WTC11 (cell line): ENCODE data around the gene SVOPL. TPM values are rescaled to one million over a fixed set of nuclear protein-coding genes. Genes with fewer than 3 reads are reported as not detected.

Experiments used
- ATAC-seq: fragments of 200-7000 bp; cut with Tn5 transposase; 2 replicates; pipeline ENCODE4 v1.10.0; 2021; ENCODE audit warnings: mild to moderate bottlenecking, moderate library complexity
- CTCF ChIA-PET: fragments of 300-600 bp; sonication (Branson Sonifier 250); formaldehyde crosslinking; loops from one replicate; lab custom pipeline; 2021; ENCODE audit warnings: antibody characterized with exemption; lab: Charles Lee
- POLR2A ChIA-PET: fragments of 350-600 bp; sonication (Branson Sonifier 250); formaldehyde crosslinking; loops from one replicate; lab custom pipeline; 2021; ENCODE audit warnings: antibody characterized with exemption; lab: Charles Lee
- DNase-seq: peaks from one replicate; pipeline ENCODE4 v3.0.0; 2021; ENCODE audit warnings: low spot score
- H3K27ac Mint-ChIP-seq: 2 replicates; pipeline ENCODE4 v1.8.0; 2021; ENCODE audit warnings: mixed read lengths
- H3K27me3 Mint-ChIP-seq: 2 replicates; pipeline ENCODE4 v1.8.0; 2021; ENCODE audit warnings: low read depth, mild to moderate bottlenecking, moderate library complexity, mixed read lengths
- H3K36me3 Mint-ChIP-seq: 2 replicates; pipeline ENCODE4 v1.8.0; 2021; ENCODE audit warnings: mixed read lengths
- H3K4me1 Mint-ChIP-seq: 2 replicates; pipeline ENCODE4 v1.8.0; 2022; ENCODE audit warnings: mixed read lengths
- H3K4me3 Mint-ChIP-seq: 2 replicates; pipeline ENCODE4 v1.8.0; 2021; ENCODE audit warnings: mild to moderate bottlenecking, moderate library complexity, mixed read lengths
- H3K9me3 Mint-ChIP-seq: 2 replicates; pipeline ENCODE4 v1.8.0; 2021; ENCODE audit warnings: mixed read lengths
- ATF2 ChIP-seq: sonication (generic); formaldehyde crosslinking; IDR thresholded peaks from 2 replicates; pipeline ENCODE4 v1.8.1; 2022; ENCODE audit warnings: low read depth, missing genetic modification reagents, borderline replicate concordance
- ATF6 ChIP-seq: sonication (generic); formaldehyde crosslinking; IDR thresholded peaks from 2 replicates; pipeline ENCODE4 v1.8.1; 2023; ENCODE audit warnings: mild to moderate bottlenecking, missing genetic modification reagents
- CBFB ChIP-seq: sonication (generic); formaldehyde crosslinking; IDR thresholded peaks from 2 replicates; pipeline ENCODE4 v1.8.1; 2022; ENCODE audit warnings: mild to moderate bottlenecking, low read depth, missing genetic modification reagents
- CDX4 ChIP-seq: fragments of 250-450 bp; sonication (Bioruptor Pico); IDR thresholded peaks from 2 replicates; pipeline ENCODE4 v1.9.0; 2021; ENCODE audit warnings: moderate library complexity, mild to moderate bottlenecking, inconsistent platforms, borderline replicate concordance
- CREM ChIP-seq: sonication (generic); formaldehyde crosslinking; IDR thresholded peaks from 2 replicates; pipeline ENCODE4 v1.8.1; 2022; ENCODE audit warnings: mild to moderate bottlenecking, missing genetic modification reagents, moderate library complexity
- ERG ChIP-seq: fragments of 250-450 bp; sonication (Bioruptor Pico); IDR thresholded peaks from 2 replicates; pipeline ENCODE4 v1.8.0; 2021; ENCODE audit warnings: mild to moderate bottlenecking
- JUN ChIP-seq: sonication (generic); formaldehyde crosslinking; IDR thresholded peaks from 2 replicates; pipeline ENCODE4 v1.8.0; 2023; ENCODE audit warnings: mild to moderate bottlenecking, missing genetic modification reagents
- MLX ChIP-seq: sonication (generic); formaldehyde crosslinking; IDR thresholded peaks from 2 replicates; pipeline ENCODE4 v1.8.1; 2023; ENCODE audit warnings: mild to moderate bottlenecking, missing genetic modification reagents, moderate library complexity
- MYBL2 ChIP-seq: sonication (generic); formaldehyde crosslinking; IDR thresholded peaks from 2 replicates; pipeline ENCODE4 v1.8.1; 2023; ENCODE audit warnings: mild to moderate bottlenecking, moderate library complexity, missing genetic modification reagents
- NFYB ChIP-seq: sonication (generic); formaldehyde crosslinking; conservative IDR thresholded peaks from 2 replicates; pipeline ENCODE4 v1.8.0; 2022; ENCODE audit warnings: low read depth, missing genetic modification reagents
- NR1H2 ChIP-seq: sonication (generic); formaldehyde crosslinking; IDR thresholded peaks from 2 replicates; pipeline ENCODE4 v1.9.0; 2021; ENCODE audit warnings: mild to moderate bottlenecking, moderate library complexity, missing genetic modification reagents
- NR2C2 ChIP-seq: sonication (generic); formaldehyde crosslinking; IDR thresholded peaks from 2 replicates; pipeline ENCODE4 v1.8.0; 2022; ENCODE audit warnings: mild to moderate bottlenecking, missing genetic modification reagents
- PREB ChIP-seq: sonication (generic); formaldehyde crosslinking; IDR thresholded peaks from 2 replicates; pipeline ENCODE4 v1.8.1; 2022; ENCODE audit warnings: mild to moderate bottlenecking, missing genetic modification reagents, moderate library complexity, borderline replicate concordance
- SMAD3 ChIP-seq: sonication (generic); formaldehyde crosslinking; IDR thresholded peaks from 2 replicates; pipeline ENCODE4 v1.8.0; 2022; ENCODE audit warnings: missing genetic modification reagents, mild to moderate bottlenecking, borderline replicate concordance
- SMAD4 ChIP-seq: sonication (generic); formaldehyde crosslinking; IDR thresholded peaks from 2 replicates; pipeline ENCODE4 v1.8.0; 2022; ENCODE audit warnings: mild to moderate bottlenecking, missing genetic modification reagents
- ZBTB21 ChIP-seq: sonication (generic); formaldehyde crosslinking; IDR thresholded peaks from 2 replicates; pipeline ENCODE4 v1.8.1; 2023; ENCODE audit warnings: mild to moderate bottlenecking, missing genetic modification reagents, borderline replicate concordance
- ZBTB43 ChIP-seq: sonication (generic); formaldehyde crosslinking; IDR thresholded peaks from 2 replicates; pipeline ENCODE4 v1.8.1; 2023; ENCODE audit warnings: mild to moderate bottlenecking, missing genetic modification reagents
- ZNF232 ChIP-seq: sonication (generic); formaldehyde crosslinking; IDR thresholded peaks from 2 replicates; pipeline ENCODE4 v1.8.0; 2022; ENCODE audit warnings: mild to moderate bottlenecking, missing genetic modification reagents
- ZNF281 ChIP-seq: sonication (generic); formaldehyde crosslinking; IDR thresholded peaks from 2 replicates; pipeline ENCODE4 v1.8.0; 2023; ENCODE audit warnings: mild to moderate bottlenecking, missing genetic modification reagents
- ZNF317 ChIP-seq: sonication (generic); formaldehyde crosslinking; IDR thresholded peaks from 2 replicates; pipeline ENCODE4 v1.8.1; 2023; ENCODE audit warnings: low read depth, mild to moderate bottlenecking, moderate library complexity, missing genetic modification reagents, borderline replicate concordance
- ZSCAN18 ChIP-seq: fragments of 250-450 bp; sonication (Bioruptor Pico); IDR thresholded peaks from 2 replicates; pipeline ENCODE4 v2.1.2; 2022; ENCODE audit warnings: mild to moderate bottlenecking, moderate library complexity
- total RNA-seq: library from RNA; stranded (reverse); gene quantifications from 3 replicates; pipeline ENCODE4 v1.2.3, GENCODE V29; 2021

The SVOPL gene
- total RNA-seq, 1 experiment from 2014 or later, result 1.9 TPM

- ChIA-PET CTCF (no interaction called here), POLR2A (no interaction called here)
- Mint-ChIP-seq H3K9me3 (no peaks in the 10 kb centered on the region), H3K27me3 (no peaks in the 10 kb centered on the region), H3K4me3 (no peak overlapping the region), H3K27ac (peak overlapping the region; percentile 86), H3K36me3 (peaks cover 35% of the 10 kb centered on the region), H3K4me1 (peaks cover 12% of the 10 kb centered on the region)
- no peak for DNase-seq
- TF ChIP-seq MLX (CRISPR knock-in tag), result no peak
- TF ChIP-seq ZNF281, result no peak
- no peak; the same call in 1 of the 2 replicates for TF ChIP-seq ERG (CRISPR knock-in tag)
- no peak for TF ChIP-seq PREB (CRISPR knock-in tag)
- ATAC-seq, result no peak
These were observed 112.2 kb downstream of the SVOPL start for GRCh38 chr7:138588986-138589385.

GRCh38 chr7:138587485-138587884 lies 113.7 kb downstream of the SVOPL start:
- Mint-ChIP-seq H3K27ac (peak overlapping the region; percentile 73), H3K4me3 (no peak overlapping the region), H3K36me3 (peaks cover 49% of the 10 kb centered on the region), H3K9me3 (no peaks in the 10 kb centered on the region), H3K4me1 (peaks cover 12% of the 10 kb centered on the region), H3K27me3 (no peaks in the 10 kb centered on the region)
- ChIA-PET POLR2A (no interaction called here), CTCF (no interaction called here)
- ATAC-seq, result no peak
- no peak for DNase-seq
- TF ChIP-seq NR2C2 (CRISPR knock-in tag) (no peak), ATF2 (CRISPR knock-in tag) (no peak), CBFB (CRISPR knock-in tag) (no peak), SMAD4 (CRISPR knock-in tag) (no peak), NFYB (CRISPR knock-in tag) (no peak), NR1H2 (no peak), ZNF317 (CRISPR knock-in tag) (no peak), ZBTB21 (CRISPR knock-in tag) (no peak), ZNF232 (CRISPR knock-in tag) (no peak), ZSCAN18 (CRISPR knock-in tag) (no peak), ATF6 (no peak), ZBTB43 (CRISPR knock-in tag) (no peak), JUN (CRISPR knock-in tag) (no peak), SMAD3 (no peak), CDX4 (CRISPR knock-in tag) (no peak), MYBL2 (no peak), CREM (no peak)
